NCI-H345 treated with DMSO at 0.1 percent for 48 hours (cell line): ENCODE data around the gene TMEM141.
A peak's percentile ranks its signal among the peaks of the same experiment; 100 is the strongest.
"Not testable (repeated sequence)": the region's sequence is repeated elsewhere in the genome, so short reads cannot be mapped to it uniquely, and the experiment has no call there.

Experiments used
- DNase-seq: peaks from one replicate; lab custom pipeline; 2025; ENCODE audit not compliant: unreplicated experiment; lab: John Stamatoyannopoulos, UW

Gene TMEM141

GRCh38 chr9:136773386-136774044 is 17.6 kb upstream of the TMEM141 start:
- DNase-seq: no peak

DNA sequence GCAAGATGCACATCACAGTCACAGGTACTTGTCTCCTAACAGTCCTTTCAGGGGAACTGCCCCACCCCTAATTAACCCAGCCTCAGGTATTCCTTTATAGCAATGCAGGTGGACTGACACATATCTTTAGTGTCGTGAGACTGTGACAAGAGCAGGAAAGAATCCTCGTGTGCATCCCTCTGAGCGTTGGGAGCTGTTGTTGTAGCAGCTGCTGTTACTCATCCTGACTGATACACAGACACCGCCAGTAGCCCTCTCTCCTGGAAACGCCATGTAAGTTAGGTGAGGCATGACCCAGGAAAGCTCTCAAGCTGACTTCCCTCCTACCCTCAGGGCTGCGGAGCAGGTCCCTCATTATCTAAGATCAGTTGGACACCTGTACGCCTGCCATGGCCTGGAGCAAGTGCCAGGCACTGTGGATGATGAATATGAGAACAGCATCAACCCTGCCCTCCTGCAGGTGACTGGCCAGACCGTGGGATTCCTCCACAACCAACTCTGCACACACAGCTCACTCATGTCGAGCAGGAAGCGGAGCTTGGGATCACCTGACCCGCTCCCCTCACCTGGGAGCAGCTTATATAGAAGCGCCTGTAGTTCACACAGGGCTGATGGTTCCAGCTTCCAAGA is 16.6 kb upstream of the TMEM141 start:
- no peak for DNase-seq

GRCh38 chr9:136775191-136775590 is 16.0 kb upstream of the TMEM141 start:
- DNase-seq: no peak

- no peak for DNase-seq
Observed at GRCh38 chr9:136776947-136777346, 14.2 kb upstream of the TMEM141 start.

GRCh38 chr9:136777359-136777758 is 13.8 kb upstream of the TMEM141 start:
- no peak for DNase-seq

DNA sequence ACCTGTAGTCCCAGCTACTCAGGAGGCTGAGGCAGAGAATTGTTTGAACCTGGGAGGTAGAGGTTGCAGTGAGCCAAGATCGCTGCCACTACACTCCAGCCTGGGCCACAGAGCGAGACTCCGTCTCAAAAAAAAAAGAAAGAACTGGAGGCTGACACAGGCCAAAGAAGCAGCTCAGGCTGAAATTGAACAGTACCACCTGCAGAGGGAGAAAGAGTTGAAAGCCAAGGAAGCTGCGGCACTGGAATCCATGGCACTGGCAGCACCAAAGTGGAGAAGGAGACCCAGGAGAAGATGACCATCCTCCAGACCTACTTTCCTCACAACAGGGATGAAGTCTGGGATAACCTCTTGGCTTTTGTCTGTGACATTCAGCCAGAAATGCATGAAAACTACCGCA is 11.3 kb upstream of the TMEM141 start:
- DNase-seq: no peak

DNA sequence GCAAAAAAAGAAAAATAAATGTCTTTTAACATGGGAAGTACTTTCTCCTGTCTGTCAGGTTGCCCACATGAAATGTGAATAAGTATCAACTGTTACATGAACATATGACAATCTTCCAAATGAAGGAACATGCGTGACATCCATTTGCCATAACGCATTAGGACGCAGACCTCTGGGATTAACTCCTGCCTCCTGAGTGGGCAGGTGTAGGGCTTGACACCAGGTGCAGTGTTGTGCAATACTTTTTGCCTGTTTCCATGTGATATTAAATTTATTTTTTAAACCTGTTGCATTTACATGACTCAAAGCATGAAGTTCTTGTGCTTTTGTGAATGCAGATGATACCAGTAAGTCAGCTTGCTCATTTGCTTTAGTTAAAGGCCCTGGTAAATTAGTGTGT is 8.7 kb upstream of the TMEM141 start:
- no peak for DNase-seq

DNA sequence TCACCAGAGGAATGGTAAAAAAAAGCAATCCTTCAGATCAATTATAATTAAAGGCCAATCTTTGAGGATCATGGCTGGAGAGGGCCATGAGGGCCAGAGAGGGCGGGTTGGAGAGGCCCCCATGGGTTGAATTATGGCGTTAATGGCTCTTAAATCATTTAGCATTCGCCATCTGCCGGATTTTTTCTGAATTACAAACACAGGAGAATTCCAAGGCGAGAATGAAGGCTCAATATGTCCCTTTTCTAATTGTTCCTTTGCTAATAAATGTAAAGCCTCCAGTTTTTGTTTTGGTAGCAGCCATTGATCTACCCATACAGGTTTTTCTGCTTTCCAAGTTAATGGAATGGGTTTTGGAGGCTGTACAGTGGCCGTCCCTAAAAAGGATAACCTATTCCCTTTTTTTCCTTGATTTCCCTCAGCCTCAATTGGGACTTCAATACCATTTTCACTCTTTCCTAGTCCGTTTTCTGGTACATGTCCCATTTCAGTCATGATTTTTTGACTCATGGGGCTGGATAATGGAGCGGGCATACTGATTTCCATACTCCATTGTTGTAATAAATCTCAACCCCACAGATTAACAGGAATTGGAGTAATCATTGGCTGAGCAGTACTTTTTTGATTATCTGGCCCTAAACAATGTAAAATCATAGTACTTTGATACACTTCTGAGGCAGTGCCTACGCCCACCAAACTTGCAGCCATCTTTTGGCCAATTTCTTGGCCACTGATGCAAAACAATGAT is 6.7 kb upstream of the TMEM141 start:
- no peak for DNase-seq

- DNase-seq: no peak
Observed at GRCh38 chr9:136784997-136785361, 6.2 kb upstream of the TMEM141 start.

GRCh38 chr9:136785565-136786355 is 5.4 kb upstream of the TMEM141 start:
- DNase-seq: not testable (repeated sequence)

DNA sequence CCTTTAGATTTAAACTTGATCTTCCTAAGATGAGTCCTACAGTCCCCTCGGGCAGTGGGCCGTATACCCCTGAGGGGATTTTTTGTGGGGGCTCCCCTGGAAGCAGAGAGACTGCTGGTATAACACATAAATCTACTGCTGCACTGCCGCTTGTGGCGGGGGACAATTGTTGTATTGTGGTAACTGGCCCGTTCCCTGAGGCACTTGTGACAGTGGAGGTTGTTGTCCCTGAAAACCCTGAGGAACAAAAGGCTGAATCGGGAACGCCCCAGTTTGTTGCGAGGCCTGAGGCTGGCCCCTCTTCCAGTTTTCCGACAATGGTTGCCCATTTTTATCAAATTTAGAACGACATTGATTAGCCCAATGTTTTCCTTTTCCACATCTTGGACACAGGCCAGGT is 4.7 kb upstream of the TMEM141 start:
- DNase-seq: no peak

DNA sequence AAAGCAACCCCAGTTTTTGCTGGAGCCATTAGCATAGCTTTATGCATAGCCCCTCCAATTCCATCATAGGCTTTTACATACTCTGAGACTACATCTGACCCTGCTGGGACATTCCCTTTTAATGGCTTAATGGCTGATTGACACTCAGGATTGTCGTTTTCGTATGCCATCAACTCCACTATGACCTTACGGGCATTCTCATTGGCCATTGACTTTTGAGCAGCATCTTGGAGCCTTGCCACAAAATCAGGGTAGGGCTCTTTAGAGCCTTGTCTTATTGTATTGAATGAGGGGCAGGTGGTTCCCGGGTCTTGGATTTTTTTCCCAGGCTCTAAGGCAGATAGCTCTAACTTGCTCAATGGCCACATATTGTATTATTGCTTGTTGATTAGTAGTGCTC is 4.2 kb upstream of the TMEM141 start:
- not testable (repeated sequence) for DNase-seq

- DNase-seq: peak; percentile 66
Observed at GRCh38 chr9:136787690-136788400, 3.3 kb upstream of the TMEM141 start.

GRCh38 chr9:136788644-136789522 is 2.3 kb upstream of the TMEM141 start:
- DNase-seq: not testable (repeated sequence)

DNA sequence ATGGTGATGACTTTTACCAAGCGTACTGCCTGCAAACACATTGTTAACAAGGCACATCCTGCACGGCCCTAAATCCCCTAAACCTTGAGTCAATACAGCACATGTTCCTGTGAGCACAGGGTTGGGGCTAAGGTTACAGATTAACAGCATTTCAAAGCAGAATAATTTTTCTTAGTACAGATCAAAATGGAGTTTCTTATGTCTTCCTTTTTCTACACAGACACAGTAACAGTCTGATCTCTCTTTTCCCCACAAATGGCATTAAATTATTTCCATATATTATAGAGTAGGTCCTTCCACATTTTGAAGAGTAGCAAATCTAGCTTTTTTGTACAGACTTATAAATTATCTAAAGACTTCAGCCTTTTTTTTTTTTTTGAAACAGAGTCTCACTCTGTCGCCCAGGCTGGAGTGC is 1.6 kb upstream of the TMEM141 start:
- no peak for DNase-seq

DNA sequence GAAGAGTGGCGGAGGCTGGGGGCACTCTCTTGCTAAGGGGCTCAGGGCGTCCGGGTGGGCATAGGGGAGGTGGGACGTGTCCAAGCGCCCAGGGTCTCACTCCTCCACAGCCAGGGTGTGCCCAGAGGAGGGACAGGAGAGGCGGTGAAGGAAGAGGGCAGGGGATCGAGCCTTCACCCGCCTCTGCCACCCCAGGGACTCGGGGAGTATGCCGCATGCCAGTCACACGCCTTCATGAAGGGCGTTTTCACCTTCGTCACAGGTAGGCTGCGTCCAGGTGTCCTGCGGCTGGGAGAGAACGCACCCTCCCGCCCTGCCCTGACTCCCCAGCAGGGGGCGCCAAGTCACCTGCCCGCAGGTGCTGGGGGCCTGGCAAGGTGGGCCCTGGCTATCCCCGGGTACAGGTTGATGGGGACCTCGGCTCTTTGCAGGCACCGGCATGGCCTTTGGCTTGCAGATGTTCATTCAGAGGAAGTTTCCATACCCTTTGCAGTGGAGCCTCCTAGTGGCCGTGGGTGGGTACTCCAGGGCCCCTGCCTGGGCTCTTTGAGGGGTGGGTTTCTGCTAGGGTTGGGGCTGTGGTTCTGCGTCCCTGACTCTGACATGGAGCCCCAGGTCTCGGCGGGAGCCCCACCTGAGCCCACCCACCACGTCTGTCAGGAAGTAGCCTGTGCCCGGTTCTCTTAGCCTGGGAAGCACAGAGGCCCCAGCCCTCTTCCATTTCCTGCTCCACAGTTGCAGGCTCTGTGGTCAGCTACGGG is 552 bp downstream of the TMEM141 start:
- peak; percentile 40 for DNase-seq

DNA sequence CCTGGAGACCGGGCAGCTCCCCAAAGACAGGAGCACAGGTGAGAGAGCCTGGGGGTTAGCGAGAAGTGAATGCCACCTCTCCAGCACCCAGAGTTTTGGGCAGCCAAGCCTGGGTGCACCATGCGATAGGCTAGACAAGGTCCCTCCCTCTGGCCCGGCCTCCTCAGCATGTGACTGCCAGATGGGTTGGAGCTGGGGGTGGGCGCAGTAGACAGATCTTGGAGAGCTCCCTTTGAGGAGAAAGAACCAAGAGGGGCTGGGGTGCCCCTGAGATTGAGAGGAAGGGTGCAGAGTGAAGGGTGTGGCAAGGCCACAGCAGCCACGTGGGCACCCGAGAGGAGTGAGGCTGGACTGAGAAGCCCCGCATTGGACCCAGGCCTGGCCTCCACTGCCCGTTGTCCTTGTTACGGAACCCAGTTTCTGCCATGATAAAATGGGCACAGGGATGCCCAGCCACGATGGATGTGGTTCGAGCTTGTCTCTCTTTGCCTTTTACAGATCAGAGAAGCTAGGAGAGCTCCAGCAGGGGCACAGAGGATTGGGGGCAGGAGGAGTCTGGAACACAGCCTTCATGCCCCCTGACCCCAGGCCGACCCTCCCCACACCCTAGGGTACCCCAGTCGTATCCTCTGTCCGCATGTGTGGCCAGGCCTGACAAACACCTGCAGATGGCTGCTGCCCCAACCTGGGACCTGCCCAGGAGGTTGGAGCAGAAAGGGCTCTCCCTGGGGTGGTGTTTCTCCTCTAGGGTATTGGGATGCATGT is 1.4 kb downstream of the TMEM141 start:
- DNase-seq: no peak
